Subcutaneous adipose tissue (tissue), 4 donors: ENCODE measurements around the gene EPHB2. TPM values are rescaled to one million over a fixed set of nuclear protein-coding genes. Genes with fewer than 3 reads are reported as not detected.

Experiments used
- total RNA-seq, 4 donors: library from RNA; depleted of rRNA; stranded (reverse); fragments of >200 nt; gene quantifications; one replicate each; pipeline ENCODE4 v1.1.0, GENCODE V29; 2016
- TF ChIP-seq, protein P1 (sequence below): fragments of 450-650 bp; IDR thresholded peaks from one replicate; pipeline ENCODE4 v1.5.1; 2016; ENCODE audit warnings: low read depth, mild to moderate bottlenecking, control low read depth, antibody characterized with exemption, moderate library complexity

EPHB2 gene
- total RNA-seq, 4 donors from 2014 or later = 1.6 to 9.2 (median 5.1) TPM

GRCh38 chr1:22922640-22923039 is 212.0 kb downstream of the EPHB2 start:
- TF ChIP-seq, protein P1, sequence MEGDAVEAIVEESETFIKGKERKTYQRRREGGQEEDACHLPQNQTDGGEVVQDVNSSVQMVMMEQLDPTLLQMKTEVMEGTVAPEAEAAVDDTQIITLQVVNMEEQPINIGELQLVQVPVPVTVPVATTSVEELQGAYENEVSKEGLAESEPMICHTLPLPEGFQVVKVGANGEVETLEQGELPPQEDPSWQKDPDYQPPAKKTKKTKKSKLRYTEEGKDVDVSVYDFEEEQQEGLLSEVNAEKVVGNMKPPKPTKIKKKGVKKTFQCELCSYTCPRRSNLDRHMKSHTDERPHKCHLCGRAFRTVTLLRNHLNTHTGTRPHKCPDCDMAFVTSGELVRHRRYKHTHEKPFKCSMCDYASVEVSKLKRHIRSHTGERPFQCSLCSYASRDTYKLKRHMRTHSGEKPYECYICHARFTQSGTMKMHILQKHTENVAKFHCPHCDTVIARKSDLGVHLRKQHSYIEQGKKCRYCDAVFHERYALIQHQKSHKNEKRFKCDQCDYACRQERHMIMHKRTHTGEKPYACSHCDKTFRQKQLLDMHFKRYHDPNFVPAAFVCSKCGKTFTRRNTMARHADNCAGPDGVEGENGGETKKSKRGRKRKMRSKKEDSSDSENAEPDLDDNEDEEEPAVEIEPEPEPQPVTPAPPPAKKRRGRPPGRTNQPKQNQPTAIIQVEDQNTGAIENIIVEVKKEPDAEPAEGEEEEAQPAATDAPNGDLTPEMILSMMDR = no peak

DNA sequence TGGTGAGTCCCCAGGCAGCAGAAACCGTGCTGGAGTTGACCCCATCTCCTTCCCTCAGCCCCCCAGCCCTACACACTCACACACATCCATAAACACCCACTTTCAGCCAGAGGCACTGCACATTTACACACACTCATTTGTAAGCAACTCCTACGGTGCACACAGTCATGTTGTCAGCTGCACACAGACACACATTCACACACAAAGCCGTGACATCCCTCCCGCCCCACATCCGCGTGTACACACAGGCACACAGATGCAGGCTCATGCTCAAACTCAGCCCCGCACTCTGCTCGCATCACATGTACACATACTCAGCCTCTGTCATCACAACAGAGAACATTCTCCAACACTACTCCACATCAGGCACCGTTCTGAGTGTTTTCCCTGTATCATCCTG is 214.5 kb downstream of the EPHB2 start:
- TF ChIP-seq, protein P1 = no peak

DNA sequence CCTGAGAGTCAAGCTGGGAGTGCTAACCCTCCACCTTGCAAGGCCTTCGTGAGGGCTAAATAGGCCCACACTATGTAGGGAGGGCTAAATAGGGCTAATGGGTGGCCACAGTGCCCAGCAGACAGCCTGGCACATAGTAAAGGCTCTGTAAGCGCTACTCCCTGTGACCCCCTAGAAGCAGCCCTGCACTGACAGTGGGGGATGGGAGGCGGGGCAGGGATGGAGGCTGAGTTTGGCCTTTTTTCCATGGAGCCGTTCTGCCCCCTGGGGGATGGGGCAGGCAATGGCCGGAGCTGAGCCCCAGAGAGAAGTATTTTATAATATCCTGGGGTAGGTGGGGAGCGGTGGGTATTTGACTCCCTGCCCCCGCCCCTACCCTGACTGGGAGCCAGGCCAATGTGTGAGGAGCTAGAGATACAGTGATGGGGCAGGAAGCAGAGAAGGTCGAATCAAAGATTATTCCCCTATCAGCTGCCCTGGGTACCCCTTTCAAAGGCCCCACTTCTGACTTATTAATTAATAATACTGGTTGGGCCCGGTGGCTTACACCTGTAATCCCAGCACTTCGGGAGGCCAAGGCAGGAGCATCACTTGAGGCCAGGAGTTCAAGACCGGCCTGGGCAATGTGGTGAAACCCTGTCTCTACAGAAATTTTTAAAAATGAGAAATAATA is 219.7 kb downstream of the EPHB2 start:
- TF ChIP-seq, protein P1 = no peak

GRCh38 chr1:22932803-22933470 is 222.3 kb downstream of the EPHB2 start:
- TF ChIP-seq, protein P1 = no peak

DNA sequence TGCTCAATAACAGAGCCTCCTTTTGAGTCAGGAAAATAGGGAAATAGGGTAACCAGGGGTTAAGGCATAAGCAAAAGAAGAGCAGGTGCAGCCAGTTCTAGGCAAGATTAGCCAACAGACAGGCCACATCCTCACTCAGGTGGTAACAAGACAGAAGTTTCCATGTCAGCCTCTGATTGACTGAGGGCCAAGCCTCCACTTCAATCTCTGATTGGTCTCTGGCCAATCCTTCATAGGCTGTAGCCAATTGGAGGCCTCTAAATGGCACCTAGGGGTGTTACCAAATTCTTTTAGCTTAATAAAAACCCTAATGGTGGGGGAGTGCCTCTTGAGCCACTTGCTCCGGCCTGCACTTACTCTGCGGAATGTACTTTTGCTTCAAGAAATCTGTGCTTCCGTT is 224.8 kb downstream of the EPHB2 start:
- TF ChIP-seq, protein P1 = no peak

DNA sequence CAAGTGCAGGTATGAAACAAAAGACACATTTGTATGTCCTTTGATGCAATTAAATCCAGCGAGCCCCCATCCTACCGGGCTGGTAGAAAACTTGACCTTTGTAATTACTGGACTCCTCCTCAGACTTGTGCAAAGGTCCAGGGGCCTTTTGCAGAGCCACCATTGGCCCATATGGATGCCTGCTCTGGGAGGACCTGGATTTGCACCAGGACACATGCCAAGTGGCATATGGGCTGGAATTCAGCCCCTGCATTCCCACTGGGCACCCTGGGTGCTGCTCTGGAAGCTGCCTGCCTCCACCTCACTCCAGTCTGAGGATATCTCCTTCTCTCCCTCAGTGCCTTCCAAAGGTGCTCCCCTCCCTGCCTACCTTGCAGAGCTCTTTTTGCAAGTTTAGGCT is 226.0 kb downstream of the EPHB2 start:
- TF ChIP-seq, protein P1 = no peak

GRCh38 chr1:22941257-22941656 is 230.6 kb downstream of the EPHB2 start:
- TF ChIP-seq, protein P1 = no peak
